Fibroblast of lung (primary cell): ENCODE results near the gene WDR53.

Experiments used
- EZH2 ChIP-seq: IDR thresholded peaks from 2 replicates; pipeline ENCODE4 v1.5.1; 2012; ENCODE audit warnings: low read length, control low read depth, mild to moderate bottlenecking; ENCODE audit errors: missing control alignments
- TF ChIP-seq, protein P1 (sequence below), 2 donors: IDR thresholded peaks in 1 of 2; conservative IDR thresholded peaks in 1 of 2; 1 replicate in 1 of 2; 2 replicates in 1 of 2; pipeline ENCODE4 v1.5.1; 2011 to 2012; ENCODE audit warnings: low read length in 2 of 2, control low read depth in 1 of 2, inconsistent platforms in 1 of 2, low read depth in 1 of 2, mild to moderate bottlenecking in 1 of 2

DNA sequence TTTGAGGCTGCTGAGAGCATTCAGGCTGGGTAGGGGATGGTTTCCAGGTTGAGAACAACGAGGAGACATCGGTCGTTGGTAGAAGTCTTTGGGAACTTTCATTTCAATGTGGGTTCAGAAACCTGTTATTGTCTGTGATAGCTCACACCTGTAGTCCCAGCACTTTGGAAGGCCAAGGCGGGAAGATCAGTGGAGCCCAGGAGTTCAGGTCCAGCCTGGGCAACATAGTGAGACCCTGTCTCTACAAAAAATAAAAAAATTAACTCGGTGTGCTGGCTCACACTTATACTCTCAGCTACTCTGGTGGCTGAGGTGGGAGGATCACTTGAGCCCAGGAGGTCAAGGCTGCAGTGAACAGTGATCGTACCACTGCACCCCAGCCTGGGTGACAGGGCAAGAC is 63.8 kb downstream of the WDR53 start:
- TF ChIP-seq, protein P1, sequence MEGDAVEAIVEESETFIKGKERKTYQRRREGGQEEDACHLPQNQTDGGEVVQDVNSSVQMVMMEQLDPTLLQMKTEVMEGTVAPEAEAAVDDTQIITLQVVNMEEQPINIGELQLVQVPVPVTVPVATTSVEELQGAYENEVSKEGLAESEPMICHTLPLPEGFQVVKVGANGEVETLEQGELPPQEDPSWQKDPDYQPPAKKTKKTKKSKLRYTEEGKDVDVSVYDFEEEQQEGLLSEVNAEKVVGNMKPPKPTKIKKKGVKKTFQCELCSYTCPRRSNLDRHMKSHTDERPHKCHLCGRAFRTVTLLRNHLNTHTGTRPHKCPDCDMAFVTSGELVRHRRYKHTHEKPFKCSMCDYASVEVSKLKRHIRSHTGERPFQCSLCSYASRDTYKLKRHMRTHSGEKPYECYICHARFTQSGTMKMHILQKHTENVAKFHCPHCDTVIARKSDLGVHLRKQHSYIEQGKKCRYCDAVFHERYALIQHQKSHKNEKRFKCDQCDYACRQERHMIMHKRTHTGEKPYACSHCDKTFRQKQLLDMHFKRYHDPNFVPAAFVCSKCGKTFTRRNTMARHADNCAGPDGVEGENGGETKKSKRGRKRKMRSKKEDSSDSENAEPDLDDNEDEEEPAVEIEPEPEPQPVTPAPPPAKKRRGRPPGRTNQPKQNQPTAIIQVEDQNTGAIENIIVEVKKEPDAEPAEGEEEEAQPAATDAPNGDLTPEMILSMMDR (conservative IDR thresholded peaks at IDR 0.05 in 1 of 2, IDR thresholded peaks at IDR 0.05 in 1 of 2; ENCODE audit: low read depth in 1 of 2, low read length in 2 of 2) = no peak
- no peak for TF ChIP-seq EZH2
